Chondrocyte (in vitro differentiated cells): ENCODE results near the gene ARHGAP26. TPM values are rescaled to one million over a fixed set of nuclear protein-coding genes. Genes with fewer than 3 reads are reported as not detected.
A peak's percentile ranks its signal among the peaks of the same experiment; 100 is the strongest.

ENCODE experiments used
- DNase-seq: peaks from one replicate; pipeline ENCODE4 v3.0.0; 2021; ENCODE audit warnings: mixed read lengths, low spot score
- H3K27ac Mint-ChIP-seq: one replicate; pipeline ENCODE4 v1.8.0; 2021; ENCODE audit warnings: mild to moderate bottlenecking, moderate library complexity, mixed read lengths; ENCODE audit not compliant: unreplicated experiment
- H3K27me3 Mint-ChIP-seq: 2 replicates; pipeline ENCODE4 v1.8.0; 2021; ENCODE audit warnings: low read depth, mixed read lengths
- H3K36me3 Mint-ChIP-seq: 2 replicates; pipeline ENCODE4 v1.8.0; 2021; ENCODE audit warnings: low read depth, mixed read lengths
- H3K4me1 Mint-ChIP-seq: 2 replicates; pipeline ENCODE4 v1.8.0; 2021; ENCODE audit warnings: low read depth, mild to moderate bottlenecking, mixed read lengths
- H3K4me3 Mint-ChIP-seq: one replicate; pipeline ENCODE4 v1.8.0; 2021; ENCODE audit warnings: mild to moderate bottlenecking, moderate library complexity, mixed read lengths; ENCODE audit not compliant: unreplicated experiment
- H3K9me3 Mint-ChIP-seq: 2 replicates; pipeline ENCODE4 v1.8.0; 2021; ENCODE audit warnings: low read depth, mixed read lengths
- total RNA-seq: library from RNA; stranded (reverse); gene quantifications from 3 replicates; pipeline ENCODE4 v1.2.1, GENCODE V29; 2021
- TF ChIP-seq, protein P1 (sequence below): fragments of 200-600 bp; sonication (generic); IDR thresholded peaks from 2 replicates; pipeline ENCODE4 v1.5.0; 2021; ENCODE audit warnings: antibody characterized with exemption, mild to moderate bottlenecking, moderate library complexity

ARHGAP26 gene
- total RNA-seq, 1 donor from 2014 or later: 16.4 TPM

DNA sequence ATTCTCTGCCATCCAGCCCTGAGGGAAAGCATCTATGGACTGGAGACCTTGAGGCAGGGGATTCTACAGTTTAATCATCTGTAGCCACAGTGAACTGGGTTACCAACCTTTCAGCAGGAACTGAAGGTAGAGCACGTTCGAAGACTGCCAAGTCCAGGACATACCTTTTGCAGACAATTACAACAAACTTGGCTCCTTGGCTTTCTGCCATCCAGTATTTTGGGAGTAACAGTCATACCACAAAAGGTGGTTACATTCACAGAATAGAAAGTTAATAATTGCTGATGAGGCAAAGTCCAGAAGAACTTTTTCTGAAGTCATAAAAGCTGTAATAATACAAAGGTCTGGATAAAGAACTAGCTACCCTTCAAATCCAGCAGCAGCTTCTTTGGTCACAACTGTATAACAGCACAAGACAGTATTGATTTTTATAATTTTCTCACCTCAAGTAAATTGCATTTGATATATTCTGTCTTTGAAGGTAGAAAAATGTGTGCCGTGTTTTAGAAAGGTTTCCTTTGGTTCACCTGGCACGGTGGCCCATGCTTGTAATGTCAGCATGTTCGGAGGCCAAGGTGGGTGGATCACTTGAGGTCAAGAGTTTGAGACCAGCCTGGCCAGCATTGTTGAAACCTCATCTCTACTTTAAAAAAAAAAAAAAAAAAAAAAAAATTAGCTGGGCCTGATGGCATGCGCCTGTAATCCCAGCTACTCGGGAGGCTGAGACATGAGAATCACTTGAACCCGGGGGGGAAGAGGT is 396.7 kb downstream of the ARHGAP26 start:
- Mint-ChIP-seq H3K27ac (no peak overlapping the region), H3K9me3 (no peaks in the 10 kb centered on the region), H3K4me1 (peaks cover 38% of the 10 kb centered on the region), H3K36me3 (no peaks in the 10 kb centered on the region), H3K27me3 (no peaks in the 10 kb centered on the region), H3K4me3 (no peak overlapping the region)
- no peak for DNase-seq
- TF ChIP-seq, protein P1, sequence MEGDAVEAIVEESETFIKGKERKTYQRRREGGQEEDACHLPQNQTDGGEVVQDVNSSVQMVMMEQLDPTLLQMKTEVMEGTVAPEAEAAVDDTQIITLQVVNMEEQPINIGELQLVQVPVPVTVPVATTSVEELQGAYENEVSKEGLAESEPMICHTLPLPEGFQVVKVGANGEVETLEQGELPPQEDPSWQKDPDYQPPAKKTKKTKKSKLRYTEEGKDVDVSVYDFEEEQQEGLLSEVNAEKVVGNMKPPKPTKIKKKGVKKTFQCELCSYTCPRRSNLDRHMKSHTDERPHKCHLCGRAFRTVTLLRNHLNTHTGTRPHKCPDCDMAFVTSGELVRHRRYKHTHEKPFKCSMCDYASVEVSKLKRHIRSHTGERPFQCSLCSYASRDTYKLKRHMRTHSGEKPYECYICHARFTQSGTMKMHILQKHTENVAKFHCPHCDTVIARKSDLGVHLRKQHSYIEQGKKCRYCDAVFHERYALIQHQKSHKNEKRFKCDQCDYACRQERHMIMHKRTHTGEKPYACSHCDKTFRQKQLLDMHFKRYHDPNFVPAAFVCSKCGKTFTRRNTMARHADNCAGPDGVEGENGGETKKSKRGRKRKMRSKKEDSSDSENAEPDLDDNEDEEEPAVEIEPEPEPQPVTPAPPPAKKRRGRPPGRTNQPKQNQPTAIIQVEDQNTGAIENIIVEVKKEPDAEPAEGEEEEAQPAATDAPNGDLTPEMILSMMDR: no peak

DNA sequence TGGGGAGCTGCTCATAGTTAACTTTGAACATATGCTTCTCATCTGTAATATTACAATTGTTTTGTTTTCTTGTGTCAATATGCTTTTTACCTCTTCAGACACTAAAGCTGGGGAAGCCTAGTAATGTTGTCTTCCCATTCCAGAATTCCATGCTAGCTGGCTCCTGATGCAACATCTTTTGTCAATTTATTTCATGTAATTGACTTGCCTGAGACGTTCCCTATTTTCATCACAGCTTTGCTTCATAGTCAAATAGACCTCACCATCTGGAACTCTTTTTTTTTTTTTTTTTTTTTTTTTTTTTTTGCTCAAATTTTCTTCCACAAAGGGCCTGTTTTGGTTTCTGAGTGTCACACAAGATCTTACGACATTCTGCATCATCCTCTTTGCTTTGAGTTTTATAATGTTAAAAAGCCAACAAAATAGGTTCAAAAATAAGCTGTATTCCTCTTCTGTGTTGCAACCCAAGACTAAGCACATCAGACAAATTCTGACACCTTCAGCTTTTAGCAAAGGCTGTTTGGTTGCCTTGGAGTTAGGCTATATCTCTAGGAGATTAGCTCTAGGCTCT is 398.1 kb downstream of the ARHGAP26 start:
- Mint-ChIP-seq H3K4me1 (peaks cover 41% of the 10 kb centered on the region), H3K9me3 (no peaks in the 10 kb centered on the region), H3K4me3 (no peak overlapping the region), H3K27ac (peak overlapping the region; percentile 6), H3K36me3 (no peaks in the 10 kb centered on the region), H3K27me3 (no peaks in the 10 kb centered on the region)
- no peak for DNase-seq
- TF ChIP-seq, protein P1: no peak

DNA sequence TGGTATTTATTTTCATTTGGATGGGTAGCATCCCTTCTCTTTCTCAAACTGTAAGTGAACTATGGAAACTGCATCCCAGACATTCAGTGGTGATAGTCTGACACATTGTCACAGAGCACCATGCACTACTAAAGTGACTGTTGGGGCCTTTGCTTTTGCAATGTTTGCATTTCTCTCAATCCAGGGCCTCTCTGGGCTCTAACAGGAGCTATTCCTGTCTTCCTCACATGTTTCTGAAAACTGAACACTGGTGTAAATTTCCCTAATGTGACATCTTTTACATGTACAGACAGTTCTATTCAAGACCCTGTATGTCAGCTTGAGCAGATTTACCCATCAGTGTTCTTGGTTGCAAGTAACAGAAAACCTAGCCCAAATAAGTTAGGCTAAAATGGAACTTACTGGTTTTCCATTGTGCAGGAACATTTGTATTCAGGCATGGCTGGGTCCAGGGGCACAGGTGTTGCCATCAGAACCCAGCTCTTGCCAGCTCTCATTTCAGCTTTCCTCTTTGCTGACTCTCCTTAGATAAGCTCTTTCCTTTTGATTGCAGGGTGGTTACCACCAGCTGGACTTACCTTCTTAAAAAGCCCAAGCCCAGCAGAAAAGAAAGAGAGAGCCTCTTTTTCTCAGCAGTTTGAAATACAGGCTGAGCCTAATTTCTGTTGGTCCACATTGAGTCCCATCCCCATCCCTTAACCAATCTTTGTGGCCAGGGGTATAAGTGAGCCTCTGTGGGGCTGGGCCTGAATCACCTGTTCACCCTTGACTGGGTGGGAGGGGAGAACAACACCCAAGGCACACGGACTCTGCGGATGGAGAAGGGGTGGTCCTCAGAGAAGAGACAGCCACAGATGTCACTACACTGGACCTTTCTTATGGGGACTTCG is 399.0 kb downstream of the ARHGAP26 start:
- Mint-ChIP-seq H3K9me3 (no peaks in the 10 kb centered on the region), H3K4me3 (no peak overlapping the region), H3K27ac (no peak overlapping the region), H3K36me3 (no peaks in the 10 kb centered on the region), H3K4me1 (peaks cover 43% of the 10 kb centered on the region), H3K27me3 (no peaks in the 10 kb centered on the region)
- TF ChIP-seq, protein P1: no peak
- no peak for DNase-seq

DNA sequence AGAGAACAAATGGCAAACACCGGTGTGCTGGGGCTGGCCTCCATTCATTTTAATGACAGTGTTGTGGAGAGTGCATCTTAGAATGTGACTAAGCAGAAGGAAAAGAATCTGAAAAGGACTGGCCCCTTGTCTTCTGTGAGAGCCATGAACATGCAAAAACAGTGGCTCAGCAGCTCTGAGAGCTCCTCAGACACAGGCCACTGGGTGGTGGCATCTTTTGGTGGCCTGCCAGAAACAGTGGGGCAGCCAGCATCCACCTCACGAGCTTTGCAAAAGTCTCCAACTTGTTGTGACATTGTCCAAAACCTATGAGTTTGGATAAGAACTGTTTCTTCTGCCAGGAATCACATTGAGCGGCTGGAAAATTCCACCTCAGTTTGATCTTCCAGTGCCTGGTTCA is 399.9 kb downstream of the ARHGAP26 start:
- no peaks in the 10 kb centered on the region for H3K36me3 Mint-ChIP-seq
- no peak overlapping the region for H3K4me3 Mint-ChIP-seq
- TF ChIP-seq, protein P1: no peak
- H3K4me1 Mint-ChIP-seq: peaks cover 46% of the 10 kb centered on the region
- H3K27ac Mint-ChIP-seq: no peak overlapping the region
- DNase-seq: no peak
- no peaks in the 10 kb centered on the region for H3K27me3 Mint-ChIP-seq
- no peaks in the 10 kb centered on the region for H3K9me3 Mint-ChIP-seq

DNA sequence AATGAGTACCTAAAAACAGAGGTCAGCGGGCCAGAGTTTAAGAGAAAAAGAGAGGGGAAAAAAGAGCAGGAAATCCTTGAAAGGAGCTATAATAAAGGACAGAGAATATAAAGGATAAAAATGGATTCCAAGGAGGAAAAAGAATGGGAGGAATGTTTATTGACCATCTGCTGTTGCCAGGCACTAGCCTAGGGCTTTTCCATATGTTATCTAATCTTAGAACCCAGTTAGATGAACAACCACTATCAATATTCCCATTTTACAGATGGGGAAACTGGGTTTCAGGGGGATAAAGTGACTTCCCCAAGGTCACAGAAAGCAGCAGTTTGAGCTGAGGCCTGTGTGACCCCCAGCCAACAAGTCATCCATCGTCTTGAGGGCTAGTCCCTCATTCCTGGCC is 400.8 kb downstream of the ARHGAP26 start:
- TF ChIP-seq, protein P1: no peak
- Mint-ChIP-seq H3K4me3 (no peak overlapping the region), H3K4me1 (peaks cover 51% of the 10 kb centered on the region), H3K27ac (no peak overlapping the region), H3K27me3 (no peaks in the 10 kb centered on the region), H3K36me3 (no peaks in the 10 kb centered on the region), H3K9me3 (no peaks in the 10 kb centered on the region)
- no peak for DNase-seq
